Tongue (tissue), 2 donors: Measurements from ENCODE around the gene TRAPPC11. TPM values are rescaled to one million over a fixed set of nuclear protein-coding genes. Genes with fewer than 3 reads are reported as not detected.
"Not testable (repeated sequence)": the region's sequence is repeated elsewhere in the genome, so short reads cannot be mapped to it uniquely, and the experiment has no call there.

Source experiments
- DNase-seq: peaks from one replicate; pipeline ENCODE4 v3.0.0-alpha.2; 2015
- total RNA-seq: library from RNA; depleted of rRNA; stranded (reverse); fragments of >200 nt; gene quantifications from one replicate; pipeline ENCODE4 v1.2.3, GENCODE V29; 2014

The TRAPPC11 gene
- 68.3 TPM for total RNA-seq

DNA sequence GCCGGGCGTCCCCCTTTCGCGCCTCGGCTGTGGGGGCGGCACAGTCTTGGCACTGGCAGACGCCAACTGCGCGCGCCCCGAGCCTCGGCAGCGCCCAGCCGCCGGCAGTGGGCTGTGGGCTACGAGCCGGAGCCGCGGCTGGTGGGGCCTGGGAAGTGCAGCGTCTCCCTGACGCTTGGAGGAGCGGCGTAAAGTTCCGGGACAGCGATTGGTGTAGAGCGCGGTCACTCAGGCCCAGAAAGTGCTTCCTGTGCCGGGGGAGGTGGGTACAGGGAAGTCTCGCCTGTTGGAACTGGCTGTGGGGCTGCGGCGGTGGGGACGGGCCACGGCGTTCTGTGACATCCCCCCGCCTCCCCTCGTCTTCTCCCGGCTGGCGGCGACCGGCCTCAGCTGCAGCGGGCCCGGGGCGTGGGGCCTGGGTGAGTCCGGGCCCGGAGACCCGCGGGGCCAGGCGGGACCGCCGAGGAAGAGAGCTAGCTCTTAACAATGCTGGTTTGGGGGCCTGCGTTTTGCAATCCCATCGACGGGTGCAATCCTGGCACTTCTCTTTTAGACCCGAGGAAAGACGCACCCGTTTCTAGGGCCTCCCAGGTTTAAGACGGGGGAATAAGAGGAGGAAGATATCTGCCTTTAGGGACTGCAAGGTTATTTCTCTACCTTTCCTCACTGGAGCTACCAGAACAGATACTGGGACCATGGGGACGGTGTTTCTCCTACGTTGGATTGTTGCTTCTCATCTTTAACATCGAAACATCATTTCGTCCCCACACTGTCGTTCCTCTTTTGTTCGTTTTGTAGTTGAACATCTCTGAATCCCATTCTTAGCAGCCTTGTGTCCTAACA, at the start of gene TRAPPC11, which contains the start of gene RWDD4:
Gene TRAPPC11 (plus strand): TSS at position 265 of the 843 bp plus-strand sequence. CDS start 4,575 bp downstream, outside the sequence.
Gene RWDD4 (minus strand): TSS at position 157 of the 843 bp plus-strand sequence. CDS start 233 bp downstream, outside the sequence.
- peak; percentile 99 for DNase-seq

- DNase-seq, result no peak
Measured at GRCh38 chr4:183610033-183610432, 49.1 kb upstream of the TRAPPC11 start.

DNA sequence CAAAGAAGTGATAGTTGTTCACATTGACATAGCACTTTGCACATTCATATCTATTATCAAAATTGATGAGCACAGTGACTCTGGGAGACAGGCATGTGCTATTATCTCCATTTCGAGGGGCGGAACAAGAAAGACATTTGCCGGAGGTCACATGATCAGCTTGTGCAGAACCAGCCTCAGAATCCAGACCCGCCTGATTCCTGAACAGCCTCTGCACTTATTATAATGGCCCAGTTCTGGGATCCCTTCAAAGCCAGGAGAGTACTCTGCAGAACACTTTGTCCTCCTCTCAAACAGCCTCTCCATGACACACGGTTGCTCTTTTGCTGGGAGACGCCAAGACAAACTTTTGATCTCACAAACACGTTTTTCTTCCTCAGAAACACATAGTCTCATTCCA, 48.5 kb upstream of the TRAPPC11 start:
- DNase-seq, result no peak

- no peak for DNase-seq
Measured at GRCh38 chr4:183611210-183611830, 47.8 kb upstream of the TRAPPC11 start.

DNA sequence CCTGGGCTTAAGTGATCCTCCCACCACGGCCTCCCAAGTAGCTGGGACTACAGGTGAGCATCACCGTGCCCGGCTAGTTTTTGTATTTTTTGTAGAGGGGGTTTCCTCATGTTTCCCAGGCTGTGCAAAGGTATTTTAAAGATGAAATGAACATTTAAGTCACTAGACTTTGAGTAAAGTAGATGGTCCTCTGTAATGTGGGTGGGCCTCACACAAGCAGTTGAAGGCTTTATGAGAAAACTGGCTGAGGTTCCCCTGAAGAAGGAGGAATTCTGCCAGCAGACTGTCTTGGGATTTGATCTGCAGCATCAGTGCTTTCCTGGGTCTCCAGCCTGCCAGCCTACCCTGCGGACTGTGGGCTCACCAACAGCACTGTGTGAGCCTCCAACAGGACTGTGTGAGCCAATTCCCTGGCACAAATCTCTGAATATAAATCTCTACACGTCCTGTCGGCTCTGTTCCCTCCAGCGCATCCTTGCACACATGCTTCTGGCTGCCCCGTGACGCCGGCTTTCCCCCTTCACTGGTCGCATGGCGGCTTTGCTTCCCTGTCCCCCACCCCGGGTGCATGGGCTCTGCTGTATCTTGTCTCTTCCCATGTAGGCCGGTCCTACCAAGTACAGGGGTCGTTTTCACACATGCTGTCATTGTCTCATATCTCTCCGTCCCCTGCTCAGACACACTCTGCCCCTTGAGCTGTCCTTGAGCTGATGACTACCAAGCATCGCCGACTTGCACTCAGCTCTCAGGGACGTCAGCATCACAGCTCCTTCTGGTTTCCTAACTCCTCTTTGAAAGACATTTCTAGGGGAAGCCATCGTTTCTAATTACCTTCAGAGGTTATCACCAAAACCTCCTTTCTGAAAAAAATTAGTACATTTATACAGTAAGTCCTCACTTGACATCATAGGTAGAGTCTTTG, 46.5 kb upstream of the TRAPPC11 start:
- DNase-seq, result no peak

DNA sequence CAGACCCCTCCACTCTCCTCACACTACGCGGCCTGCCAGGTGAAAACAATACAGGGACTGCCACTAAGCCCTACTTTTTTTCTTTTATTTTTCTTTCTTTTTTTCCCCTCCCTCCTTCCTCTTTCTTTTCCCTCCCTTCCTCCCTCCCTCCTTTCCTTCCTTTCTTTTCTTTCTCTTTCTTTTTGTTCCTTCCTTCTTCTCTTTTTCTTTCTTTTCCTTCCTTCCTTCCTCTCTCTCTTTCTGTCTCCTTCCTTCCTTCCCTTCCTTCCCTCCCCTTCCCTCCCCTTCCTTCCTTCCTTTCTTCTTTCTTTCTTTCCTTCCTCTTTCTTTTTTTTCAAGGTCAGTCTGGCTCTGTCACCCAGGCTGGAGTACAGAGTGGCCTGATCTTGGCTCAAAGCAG, 42.0 kb upstream of the TRAPPC11 start:
- no peak for DNase-seq

DNA sequence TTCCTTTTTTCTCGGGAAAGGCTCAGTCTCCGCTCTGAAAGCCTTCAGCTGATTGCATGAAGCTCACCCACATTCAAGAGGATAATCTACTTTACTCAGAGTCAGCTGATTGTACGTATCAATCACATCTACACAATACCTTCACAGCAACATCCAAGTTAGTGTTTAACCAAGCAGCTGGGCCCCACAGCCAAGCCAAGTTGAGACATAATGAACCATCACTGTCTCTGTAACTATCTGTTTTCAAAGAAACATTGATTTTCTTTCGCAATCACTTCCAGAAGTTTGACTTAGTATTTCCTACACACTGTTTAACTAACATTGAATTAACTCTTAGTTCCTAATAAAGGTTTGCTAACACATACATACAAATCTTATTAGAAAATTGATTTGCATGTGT, 40.4 kb upstream of the TRAPPC11 start:
- no peak for DNase-seq

DNA sequence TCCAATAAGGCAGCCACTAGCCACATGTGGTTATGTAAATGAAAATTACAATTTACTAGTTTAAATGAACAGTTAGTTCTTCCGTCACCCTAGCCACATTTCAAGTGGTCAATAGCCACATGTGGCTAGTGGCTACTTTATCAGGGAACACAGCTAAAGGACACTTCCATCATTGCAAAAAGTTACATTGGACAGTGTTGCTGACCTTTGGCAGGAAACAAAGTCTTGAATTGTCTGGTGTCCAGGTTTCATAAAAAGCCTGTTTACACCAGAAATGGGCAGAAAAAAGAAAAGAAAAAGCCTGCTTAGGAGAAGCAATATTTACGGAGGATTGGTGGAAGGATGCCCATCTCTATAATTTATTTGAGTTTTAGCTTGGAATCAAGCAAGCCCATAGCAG, 38.7 kb upstream of the TRAPPC11 start:
- no peak for DNase-seq

DNA sequence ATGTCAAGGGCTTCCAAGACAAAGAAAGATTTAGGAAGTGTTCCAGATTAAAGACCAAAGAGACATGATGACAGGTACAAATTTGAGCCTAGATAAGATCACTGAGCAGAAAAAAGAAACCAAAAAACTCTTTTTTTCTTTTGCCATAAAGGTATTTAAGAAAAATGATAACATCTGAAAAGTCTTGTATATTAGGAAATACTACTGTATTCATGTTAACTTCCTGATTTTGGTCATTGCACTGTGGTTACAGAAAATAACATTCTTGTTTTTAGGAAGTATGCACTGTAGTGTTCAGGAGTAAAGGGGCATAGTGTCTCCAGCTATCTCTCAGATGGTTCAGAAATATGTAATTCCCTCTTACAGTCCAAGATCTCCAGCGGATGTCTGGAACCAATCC, 37.2 kb upstream of the TRAPPC11 start:
- no peak for DNase-seq

- DNase-seq, result no peak
Measured at GRCh38 chr4:183624548-183624947, 34.5 kb upstream of the TRAPPC11 start.

DNA sequence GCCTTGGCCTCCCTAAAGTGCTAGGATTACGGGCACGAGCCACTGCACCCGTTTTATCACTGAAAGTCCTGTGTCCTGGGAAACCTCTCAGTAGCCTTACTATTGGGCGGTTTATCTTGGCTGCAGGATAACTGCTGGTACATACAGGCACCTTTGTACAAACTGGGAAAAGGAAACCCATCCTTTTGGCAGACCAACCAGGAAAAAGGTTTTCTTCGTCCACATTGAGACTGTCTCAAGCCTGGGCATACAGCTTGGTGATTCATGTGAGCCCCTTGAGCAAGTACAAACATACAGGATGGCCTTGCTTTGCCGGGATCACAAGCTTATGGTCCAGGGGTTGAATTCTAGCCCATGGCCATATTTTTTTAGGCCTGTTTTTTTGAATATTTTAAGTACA, 32.9 kb upstream of the TRAPPC11 start:
- DNase-seq, result no peak

GRCh38 chr4:183627286-183627685, 31.8 kb upstream of the TRAPPC11 start:
- not testable (repeated sequence) for DNase-seq

DNA sequence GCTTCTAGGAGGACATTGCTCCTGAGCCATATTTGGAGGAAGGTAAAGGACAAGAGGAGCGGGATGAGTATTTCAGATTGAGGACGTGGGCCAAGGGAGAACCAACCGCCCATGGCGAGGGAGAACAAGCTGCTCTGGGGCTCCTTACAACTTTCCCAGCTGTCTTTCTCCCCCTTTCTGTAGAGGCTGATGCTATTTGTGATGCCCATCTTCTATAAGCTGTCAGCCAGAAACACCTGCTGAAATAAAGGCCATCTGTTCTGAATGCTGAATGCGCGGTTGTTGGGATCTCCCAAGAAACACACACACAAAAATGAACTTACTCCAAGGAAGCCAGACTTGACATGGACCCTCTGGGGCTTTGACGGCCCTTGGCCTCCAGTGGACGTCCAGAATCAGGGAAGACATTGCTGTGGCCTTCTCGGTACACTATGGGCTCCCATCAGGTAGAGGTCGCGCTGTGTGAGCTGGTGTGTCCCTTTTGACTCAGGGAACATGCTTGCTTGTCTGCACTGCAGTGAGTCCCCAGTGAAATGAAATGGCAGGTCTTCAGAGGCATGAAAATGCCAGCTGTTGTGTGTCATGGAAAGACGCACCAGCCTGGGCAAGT, 31.0 kb upstream of the TRAPPC11 start:
- peak; percentile 61 for DNase-seq

DNA sequence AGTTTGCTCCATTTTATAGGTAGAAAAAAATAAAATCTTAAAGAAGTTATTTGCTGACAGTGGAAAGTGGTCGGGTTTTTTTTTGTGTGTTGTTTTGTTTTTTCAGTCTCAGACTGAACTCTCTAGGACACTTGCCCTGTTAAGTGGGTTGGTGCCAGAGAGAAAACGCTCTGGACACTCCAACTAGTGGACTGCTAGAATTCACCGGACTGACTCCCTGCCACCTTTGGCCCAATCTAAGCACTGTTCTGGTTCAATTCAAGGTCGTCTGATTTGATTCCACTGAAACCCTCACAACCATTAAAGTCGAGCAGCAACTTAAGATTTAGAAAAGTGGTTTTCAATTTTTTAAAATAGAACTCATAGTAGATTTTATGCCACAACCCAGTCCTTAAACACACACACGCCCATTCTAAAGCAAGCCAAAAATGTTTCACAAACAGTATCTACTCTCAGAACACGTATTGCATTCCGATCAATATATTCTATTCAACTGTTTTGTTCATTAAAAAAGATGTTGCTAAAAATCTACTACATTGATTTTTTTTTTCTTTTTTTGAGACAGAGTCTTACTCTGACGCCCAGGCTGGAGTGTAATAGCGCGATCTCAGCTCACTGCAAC, 27.4 kb upstream of the TRAPPC11 start:
- no peak for DNase-seq

- no peak for DNase-seq
Measured at GRCh38 chr4:183632689-183633088, 26.4 kb upstream of the TRAPPC11 start.

DNA sequence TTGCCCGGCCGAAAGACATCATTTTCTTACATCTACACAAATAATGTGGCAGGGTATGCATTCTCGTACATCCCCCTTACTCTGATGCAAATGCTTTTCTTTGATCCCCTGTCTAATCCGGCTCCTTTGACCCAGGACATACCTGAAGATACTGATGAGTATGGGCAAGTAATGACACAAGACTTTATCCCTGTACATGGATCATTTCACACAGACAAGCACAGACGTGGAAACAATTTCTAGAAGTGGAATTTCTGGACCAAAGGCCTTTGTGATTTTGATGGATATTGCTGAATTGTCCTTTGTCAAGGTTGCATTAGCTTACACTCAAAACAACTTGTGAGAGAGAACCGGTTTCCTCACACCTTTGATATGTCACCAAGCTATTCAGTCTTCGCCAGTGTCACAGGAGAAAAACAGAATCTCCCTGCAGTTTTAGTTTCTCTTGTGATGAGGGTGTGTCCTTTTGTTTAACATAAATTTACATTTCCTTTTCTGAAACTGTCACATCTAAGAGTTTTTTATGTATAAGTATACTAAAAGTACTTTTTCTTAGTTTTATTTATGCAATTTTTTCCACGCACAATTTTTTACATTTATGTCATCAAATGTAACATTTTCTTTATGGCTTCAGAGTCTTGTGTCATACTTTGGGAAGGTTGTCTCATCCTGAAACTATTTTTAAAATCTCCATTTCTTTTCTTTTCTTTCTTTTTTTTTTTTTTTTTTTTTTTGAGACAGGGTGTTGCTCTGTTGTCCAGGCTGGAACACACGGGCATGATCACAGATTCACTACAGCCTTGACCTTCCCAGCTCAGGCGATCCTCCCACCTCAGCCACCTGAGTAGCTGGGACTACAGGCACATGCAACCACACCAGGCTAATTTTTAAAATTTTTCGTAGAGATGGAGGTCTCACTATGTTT, 25.4 kb upstream of the TRAPPC11 start:
- DNase-seq, result no peak

GRCh38 chr4:183635321-183635720, 23.8 kb upstream of the TRAPPC11 start:
- DNase-seq, result no peak

- no peak for DNase-seq
Measured at GRCh38 chr4:183635741-183636140, 23.4 kb upstream of the TRAPPC11 start.

DNA sequence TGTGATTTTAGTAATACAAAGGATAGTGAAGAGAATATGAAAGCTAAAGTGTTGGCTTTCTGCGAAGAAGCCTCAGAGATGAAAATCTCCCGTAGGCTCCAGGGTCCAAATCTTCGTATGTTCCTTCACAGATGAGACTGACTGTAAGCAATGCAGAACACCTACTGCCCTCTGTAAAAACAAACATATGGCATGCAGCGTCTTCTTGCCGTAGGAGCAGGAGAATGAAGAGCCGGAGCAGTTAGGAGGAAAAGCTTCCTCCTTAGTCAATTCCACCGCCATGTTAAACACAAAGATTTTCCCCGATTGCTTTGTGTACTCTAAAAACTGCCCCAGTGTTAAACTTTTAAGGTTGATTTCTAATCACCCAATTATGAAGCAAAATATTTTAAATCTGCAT, 22.6 kb upstream of the TRAPPC11 start:
- DNase-seq, result no peak

- no peak for DNase-seq
Measured at GRCh38 chr4:183636923-183637322, 22.2 kb upstream of the TRAPPC11 start.
